GM19035 (cell line): Measurements from ENCODE around the gene ST6GAL1.
A peak's percentile ranks its signal among the peaks of the same experiment; 100 is the strongest.
"Not testable (repeated sequence)": the region's sequence is repeated elsewhere in the genome, so short reads cannot be mapped to it uniquely, and the experiment has no call there.

Experiments used
- ATAC-seq: cut with Tn5 transposase; IDR thresholded peaks from one replicate; pipeline ENCODE4 v1.9.1; 2021; ENCODE audit not compliant: unreplicated experiment

Gene ST6GAL1

DNA sequence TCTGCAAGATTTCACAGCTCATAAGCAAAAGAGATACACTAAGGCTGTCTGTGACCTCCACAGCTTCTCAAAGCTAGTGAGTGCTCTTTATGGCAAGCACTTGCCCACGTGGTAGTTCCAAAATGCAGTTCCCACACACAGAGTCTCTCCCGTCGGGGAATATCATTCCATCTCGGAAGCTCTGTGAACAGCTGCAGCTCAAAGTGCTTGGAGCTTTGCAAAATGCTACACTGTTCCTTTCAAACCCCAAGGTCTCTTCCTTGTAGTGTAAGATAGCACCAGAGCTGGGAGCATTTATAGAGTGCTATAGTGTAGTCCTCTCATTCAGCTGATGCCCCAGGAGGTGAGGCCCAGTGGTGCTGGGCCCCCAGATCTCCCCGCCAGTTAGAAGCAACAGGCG is 36.1 kb downstream of the ST6GAL1 start:
- ATAC-seq: no peak

DNA sequence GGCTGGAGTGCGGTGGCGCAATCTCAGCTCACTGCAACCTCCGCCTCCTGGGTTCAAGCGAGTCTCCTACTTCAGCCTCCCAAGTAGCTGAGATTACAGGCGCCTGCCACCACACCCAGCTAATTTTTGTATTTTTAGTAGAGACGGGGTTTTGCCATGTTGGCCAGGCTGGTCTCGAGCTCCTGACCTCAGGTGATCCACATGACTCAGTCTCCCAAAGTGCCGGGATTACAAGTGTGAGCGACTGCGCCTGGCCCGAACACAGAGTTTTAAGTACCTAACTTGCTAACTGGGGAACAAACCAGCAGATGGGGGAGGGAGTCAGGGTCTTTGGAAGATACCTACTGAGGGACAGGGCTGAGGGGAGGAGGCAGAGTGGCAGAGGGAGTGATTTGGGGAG is 36.9 kb downstream of the ST6GAL1 start:
- ATAC-seq: not testable (repeated sequence)

DNA sequence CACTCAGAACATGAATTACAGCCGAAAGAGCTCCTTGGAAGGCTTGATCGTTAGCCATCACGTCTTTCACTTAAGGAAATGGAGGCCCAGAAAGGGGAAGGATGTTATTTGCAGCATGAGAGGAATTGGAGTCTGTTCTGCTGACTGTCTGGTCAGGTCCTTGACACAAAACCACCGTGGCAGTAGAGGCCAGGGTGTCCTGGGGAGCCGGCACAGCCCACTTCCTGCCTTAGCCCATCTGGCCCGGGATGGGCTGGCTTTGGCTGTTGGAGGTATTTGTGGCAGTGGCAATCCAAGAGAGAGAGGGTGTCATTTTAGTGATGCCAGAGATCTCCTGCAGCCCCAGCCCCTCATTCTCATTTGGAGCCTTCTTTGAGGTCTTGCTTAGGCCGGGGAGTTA is 37.4 kb downstream of the ST6GAL1 start:
- no peak for ATAC-seq

DNA sequence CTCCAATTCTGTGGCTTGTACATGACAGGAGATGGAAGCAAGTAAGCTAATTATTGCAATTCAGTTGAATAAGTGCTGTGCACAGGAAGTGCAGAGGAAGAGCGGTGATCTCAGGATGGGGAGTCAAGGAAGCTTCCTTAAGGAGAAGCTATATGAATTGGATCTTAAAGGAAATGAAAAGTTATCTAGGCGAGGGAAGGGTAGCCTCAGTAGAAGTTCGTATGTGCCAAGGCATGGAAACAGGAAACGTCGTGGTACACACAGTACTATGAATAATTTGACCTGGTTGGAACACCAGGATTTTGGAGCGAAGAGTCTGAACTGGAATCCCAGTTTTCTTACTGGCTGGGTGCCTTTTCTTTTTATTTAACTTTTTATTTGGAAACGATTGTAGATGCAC is 39.3 kb downstream of the ST6GAL1 start:
- ATAC-seq: no peak

DNA sequence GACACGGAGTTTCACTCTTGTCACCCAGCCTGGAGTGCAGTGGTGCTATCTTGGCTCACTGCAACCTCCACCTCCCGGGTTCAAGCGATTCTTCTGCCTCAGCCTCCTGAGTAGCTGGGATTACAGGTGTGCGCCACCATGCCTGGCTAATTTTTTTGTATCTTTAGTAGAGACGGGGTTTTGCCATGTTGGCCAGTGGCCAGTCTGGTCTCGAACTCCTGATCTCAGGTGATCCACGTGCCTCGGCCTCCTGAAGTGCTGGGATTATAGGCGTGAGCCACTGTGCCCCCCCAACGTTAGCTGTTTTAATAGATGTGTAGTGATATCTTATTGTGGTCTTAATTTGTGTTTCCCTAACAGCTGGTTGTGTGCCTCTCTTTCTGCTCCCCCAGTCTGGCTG is 40.8 kb downstream of the ST6GAL1 start:
- ATAC-seq: not testable (repeated sequence)

DNA sequence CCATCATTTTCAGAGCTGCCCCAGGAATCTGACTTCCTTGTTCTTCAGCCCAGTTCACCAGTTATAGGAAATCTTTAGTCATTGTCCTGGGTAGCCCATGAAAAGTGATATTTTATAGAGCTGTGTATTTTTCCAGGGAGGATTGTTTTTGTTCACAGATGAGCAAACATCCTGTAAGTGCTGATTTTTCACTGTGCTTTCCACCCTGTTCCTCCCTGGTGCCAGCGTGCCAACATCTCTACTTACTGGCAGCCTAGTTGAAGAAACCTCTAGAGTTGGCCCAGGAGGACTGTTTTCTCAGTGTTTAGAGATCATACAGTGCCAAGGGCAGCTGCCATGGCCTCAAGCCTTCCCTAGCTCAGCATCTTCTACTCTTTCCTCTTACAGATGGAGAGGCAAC is 41.3 kb downstream of the ST6GAL1 start:
- no peak for ATAC-seq

DNA sequence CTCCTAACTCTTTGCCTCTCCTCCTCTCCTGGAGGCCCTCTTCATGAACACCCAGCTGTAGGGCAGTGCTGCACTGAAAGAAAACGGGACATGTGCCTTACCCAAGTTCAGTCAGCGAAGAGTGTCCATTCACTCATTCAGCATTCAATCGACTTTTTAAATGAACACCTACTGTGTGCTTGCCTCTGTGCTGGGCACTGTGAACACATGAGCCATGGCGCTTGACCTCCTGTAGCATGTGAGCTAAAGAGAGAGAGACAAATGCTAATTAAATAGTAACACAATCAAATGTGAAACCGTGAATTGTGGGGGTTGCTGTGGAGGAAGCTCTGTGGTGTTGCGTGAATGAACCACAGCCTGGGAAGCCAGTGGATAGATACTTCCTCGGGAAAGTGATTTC is 43.4 kb downstream of the ST6GAL1 start:
- ATAC-seq: no peak

DNA sequence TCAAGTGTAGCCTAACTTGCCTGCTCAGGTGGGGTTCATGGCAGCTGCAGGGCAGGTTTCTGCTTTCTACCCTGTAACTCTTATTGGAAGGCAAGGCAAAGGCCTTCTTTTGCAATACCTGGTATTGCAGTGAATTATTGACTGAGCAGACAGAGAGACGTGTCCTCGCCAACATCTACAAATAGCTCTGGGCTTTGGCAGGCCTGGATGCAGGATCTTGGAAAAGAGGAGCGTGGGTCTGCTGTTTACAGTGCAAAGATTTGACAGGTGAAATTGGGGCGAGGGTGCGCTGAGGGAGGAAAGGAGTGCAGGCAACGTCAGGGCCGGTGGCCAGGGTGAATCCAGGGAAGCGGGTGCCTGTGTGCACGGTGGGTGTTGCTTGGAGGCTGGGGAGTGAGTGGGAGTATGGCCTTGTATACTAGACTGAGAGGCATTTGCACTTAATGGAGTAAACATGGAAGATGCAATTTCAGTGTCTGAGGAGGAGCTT is 44.5 kb downstream of the ST6GAL1 start:
- ATAC-seq: no peak

DNA sequence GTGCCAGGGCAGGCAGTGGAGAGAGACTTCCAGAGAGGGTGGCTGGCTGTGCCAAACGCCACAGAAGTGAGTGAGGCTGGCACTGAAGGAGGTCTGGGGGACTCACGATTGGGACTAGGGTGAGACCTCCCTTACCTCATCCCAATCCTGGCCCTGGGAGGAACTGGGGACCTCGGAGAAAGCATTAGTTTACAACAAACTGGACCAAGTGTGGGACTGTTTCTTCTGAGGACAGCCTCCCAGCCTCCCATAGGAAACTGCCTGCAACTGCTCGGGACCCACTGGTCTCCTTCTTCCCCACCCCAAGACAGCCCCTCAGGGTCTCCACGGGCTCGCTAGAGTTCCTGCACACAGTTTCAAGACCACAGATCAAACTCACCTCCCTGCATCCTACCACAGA is 45.4 kb downstream of the ST6GAL1 start:
- no peak for ATAC-seq

DNA sequence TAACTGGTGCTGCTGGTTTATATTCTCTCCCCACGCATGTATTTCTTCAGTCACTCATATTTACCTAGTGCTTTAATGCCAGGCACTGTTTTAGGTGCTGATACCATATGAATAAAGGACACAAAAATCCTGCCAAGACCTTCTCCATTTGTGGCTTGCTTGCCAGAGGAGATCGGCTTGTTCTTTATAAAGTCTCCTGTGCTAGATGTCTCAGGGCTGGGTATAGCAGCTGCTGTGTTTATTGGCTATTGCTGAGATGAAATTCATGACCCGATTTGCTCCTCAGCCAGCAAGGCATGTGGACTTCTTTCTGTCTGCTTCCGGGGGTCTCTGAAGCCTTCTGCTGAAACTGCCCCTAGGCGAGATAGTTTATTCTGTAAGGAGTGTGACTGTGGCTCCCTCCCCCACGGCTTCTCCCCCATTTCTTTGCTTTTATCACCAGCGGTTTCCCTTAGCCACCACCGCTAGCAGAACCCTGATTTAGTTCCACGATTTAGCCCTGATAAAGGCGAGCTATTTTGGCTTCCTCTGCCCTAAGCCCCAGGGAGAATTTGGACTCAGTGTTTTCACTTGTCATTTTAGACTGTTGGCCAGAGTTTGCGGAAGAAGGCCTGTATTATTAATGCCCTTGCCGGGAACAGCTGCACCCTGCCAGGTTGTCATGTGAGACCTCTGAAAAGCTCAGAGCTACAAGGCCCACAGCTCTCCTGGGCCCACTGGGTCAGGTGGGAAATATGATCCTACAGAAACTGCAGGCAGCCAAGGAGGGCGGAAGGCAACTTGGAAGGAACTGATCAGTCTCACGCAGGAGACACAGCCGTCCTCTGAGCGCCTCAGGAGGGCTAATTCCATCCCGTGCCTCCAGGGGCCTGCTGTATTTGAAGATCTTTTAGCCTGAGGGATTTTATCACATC is 46.8 kb downstream of the ST6GAL1 start:
- no peak for ATAC-seq

DNA sequence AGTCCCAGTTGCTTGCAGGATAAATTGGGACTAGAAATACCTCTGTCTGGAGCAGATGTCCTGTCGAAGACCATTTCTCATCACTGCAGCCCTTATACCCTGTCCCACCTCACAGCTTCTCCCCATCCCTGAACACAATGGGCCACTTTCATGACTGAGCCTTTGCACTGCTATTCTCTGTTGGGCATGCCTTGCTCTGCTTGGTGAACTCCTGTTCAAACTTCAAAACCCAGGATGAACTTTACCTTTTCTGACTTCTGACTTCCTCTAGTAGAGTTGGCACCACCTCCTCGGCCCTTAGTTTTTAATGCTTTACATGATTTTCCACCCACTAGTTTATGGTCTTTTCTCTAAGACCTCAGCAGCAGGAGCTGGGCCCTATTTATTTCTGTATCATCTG is 48.4 kb downstream of the ST6GAL1 start:
- ATAC-seq: no peak

DNA sequence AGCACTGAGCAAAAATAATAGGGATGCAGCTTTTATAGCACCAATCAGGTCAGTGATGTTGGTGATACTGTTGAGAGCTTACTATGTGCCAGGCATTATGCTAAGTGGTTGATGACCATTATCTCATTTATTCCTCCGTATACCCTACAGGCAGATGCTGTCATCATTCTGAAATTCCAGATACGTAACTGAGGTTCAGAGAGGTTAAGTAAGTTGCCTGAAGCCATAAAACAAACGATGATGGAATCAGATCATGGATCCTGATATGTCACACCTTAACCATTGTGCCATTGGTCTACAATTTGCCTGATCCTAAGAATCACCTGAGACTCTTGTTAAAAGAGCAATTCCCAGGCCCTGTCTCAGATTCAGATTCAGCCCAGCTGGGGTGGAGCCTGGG is 49.5 kb downstream of the ST6GAL1 start:
- ATAC-seq: no peak

DNA sequence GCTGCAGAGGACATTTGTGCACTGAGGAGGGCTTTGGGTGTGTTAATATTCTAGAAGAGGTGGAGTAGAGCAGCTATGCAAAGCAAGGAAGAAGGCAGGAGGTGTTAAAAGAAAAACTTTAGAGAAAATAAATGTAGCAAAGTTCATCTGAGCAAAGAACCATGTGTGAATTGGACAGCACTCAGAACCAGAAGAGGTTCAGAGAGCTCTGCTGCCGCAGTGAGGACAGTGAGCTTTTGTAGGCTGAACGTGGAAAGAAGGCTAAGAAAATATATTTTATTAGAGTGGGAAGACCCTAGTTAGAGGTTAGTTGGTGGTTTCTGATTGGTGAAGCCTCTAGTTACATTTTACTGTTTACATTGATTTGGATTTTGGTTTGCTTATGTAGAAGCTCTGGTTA is 50.7 kb downstream of the ST6GAL1 start:
- no peak for ATAC-seq

DNA sequence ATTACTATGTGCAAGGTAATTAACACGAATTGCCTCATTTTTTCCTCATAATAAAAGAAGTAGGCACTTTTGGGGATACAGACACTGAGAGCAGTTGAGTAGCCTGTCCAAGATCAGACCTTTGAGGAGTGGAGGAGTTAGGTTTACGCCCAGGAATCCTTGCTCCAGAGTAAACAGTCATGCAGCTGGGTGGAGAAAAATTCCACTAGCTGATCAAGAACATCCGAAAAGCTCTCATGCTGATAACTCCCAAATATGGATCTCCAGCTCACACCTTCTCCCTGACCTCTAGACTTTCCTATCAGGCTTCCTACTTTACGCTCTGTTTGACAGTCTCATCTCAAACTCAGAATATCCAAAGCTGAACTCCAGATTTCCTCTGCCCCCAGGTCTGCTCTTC is 53.3 kb downstream of the ST6GAL1 start:
- no peak for ATAC-seq

DNA sequence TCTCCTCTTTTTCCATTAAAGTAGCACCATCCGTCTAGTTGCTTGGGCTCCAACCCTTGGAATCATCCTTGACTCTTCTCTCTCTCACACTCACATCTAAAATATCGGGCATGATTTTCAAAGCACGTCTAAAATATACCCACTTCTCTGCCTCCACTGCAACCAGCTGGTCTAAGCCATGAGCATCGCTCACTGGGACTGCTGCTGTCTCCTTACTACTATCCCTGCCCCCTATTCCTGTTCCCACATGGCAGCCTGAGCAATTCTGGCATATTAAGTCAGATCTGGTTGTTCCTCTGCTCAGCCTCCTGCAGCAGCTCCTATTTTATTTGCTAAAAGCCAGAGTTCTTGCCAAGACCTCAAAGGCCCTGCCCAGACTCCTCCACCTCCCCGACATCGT is 53.7 kb downstream of the ST6GAL1 start:
- ATAC-seq: no peak

DNA sequence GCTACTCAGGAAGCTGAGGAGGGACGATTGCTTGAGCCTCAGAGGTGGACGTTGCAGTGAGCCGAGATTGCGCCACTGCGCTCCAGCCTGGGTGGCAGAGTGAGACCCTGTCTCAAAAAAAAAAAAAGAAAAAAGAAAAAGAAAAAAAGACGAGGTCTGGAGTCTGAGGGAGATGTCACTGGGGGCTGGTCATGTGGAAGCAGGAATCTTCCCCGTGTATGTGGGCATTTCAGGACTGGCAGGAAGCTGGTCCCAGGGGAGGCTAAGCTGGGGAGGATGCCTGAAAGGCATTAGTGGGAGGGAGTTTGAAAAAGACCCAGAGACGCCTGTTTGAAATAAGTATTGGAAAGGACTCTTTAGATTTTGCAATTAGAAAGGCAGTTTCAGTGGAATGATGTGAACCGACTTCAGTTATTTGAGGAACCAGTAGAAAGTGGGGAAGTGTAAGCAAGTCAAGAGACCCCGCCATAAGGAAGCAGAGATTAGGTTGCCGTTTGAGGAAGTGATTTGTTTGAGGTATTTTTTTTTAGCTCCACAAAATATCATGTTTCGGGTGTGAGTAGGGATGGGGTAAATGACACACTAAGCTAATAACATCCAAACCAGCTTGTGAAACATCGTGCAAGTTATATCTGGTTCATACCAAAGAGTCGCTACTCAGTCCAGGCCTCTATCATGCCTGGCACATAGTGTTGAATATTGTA is 55.5 kb downstream of the ST6GAL1 start:
- peak; percentile 55 for ATAC-seq

DNA sequence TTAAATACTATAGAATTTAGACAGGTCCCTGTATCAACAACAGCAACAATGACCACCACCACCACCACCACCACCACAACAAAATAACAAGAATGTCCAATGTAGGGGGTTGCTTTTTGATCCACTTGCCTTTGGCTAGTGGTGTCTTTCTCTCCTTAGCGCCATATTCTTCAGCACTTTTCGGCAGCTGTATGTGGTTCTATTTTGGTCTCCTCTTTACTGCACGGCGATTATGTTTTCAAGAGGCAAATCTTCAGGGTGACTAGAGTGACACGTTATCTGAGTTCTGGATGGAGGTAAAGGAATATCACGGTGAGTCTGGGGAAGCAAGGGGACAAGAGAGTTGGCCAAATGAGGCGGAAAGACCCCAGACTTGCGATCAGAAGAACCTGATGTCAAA is 56.1 kb downstream of the ST6GAL1 start:
- no peak for ATAC-seq

DNA sequence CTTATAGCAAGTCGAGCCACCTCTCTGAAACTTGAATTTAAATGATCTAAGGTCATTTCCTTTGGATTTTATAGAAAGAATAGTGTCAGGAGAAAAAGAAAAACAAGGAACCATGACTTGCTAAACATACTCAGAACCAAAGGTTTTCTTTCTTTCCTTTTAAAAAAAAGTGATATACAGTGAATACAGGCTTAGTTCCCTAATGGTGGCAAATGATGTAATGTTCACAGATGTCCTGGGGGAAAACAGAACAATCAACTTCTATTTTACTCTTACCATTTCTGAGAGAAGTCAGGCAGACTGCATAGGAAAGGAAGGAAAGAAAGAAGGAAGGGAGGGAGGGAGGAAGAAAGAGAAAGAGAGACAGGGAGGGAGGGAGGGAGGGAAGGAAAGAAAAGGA is 56.5 kb downstream of the ST6GAL1 start:
- ATAC-seq: no peak

DNA sequence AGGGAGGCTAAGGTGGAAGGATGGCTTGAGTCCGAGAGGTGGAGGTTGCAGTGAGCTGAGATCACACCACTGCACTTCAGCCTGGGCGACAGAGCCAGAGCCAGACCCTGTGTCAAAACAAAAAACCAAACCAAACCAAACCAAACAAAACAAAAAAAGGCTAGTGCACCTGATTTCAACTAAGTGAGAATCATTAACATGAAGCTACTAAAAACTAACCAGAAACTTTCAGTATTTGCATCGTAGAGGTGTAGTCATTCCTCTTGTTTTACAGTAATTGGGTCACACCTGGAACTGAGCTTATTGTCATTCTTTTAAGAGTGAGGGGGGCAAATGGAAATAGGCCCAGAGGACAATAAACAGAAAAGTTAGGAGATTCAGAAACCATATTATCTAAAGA is 58.5 kb downstream of the ST6GAL1 start:
- ATAC-seq: peak; percentile 73

DNA sequence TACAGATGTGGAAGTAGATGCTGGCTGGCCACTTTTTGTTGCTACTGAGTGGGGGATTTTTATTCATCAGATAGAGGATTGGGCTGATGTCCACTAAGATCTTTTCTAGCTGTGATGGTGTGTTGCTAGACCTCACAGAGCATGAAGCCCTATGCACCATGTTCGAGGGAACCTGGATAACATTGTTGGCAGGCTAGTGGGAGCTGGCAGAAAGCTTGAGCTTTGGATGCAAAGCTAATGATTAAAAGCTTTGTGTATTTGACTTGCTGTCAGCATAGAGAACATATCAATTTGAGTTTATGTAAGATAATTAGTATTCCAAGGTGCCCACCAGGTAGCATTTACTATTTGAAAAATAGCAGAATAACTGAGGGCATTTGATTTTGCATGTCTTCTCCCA is 59.1 kb downstream of the ST6GAL1 start:
- no peak for ATAC-seq

DNA sequence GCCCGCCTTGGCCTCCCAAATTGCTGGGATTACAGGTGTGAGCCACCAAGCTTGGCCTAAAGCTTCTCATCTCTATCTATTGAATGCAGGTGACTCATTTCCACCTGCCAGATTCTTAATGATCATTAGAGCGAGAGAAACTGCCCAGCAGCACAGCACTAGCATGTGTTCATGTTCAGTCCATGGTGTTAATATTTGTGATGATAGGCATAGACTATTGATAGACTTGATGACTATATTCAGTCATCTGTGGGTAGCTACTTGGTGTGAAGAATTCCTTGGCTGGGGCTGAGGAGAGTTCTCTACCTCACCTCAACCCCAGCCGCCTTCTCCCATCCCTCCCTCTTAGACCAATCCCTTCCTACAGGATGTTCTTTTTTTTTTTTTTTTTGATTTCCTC is 60.0 kb downstream of the ST6GAL1 start:
- ATAC-seq: no peak

DNA sequence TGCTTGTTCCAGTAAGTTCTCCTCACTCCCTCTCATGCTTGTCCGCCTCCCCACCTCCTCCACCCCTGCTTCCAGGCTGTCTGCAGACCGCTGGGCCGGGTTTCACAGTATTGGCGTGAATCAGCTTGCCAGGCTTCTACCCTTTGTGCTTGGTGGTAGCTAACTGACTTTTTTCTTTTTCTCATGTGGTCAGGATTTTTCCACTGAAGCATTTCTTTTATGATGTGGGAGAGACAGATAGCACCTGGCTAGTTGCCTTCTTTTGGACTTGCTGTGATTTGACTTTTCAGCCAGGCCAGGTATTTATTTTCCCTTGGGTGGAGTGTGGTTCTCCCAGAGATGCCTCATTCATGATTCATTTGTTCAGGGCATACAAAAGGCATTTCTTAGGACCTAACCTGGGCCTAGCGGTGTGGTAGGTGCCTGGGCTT is 60.6 kb downstream of the ST6GAL1 start:
- ATAC-seq: no peak
